ENCODE data around the gene SNX15.

DNA sequence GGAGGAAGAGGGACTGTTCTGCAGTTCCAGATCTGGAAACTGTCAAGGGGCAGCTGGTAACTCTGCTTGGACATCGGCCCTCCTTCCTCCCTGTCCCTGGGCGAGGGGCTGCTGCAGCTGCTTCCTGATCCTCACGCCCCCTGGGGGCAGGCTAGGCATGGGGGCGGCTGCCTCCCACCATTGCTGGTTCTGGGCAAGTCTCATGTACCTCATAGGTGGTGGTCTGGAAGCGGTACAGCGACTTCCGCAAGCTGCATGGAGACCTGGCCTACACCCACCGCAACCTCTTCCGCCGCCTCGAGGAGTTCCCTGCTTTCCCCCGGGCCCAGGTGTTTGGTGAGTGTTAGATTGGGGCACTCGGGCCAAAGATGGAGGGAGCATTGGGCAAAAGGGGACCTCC, 5.0 kb downstream of the SNX15 start:
- no peak for TF ChIP-seq EZH2 (IDR thresholded peaks at IDR 0.05; ENCODE audit: borderline replicate concordance, low read depth, low read length, poor library complexity, severe bottlenecking)
- TF ChIP-seq, protein P1, sequence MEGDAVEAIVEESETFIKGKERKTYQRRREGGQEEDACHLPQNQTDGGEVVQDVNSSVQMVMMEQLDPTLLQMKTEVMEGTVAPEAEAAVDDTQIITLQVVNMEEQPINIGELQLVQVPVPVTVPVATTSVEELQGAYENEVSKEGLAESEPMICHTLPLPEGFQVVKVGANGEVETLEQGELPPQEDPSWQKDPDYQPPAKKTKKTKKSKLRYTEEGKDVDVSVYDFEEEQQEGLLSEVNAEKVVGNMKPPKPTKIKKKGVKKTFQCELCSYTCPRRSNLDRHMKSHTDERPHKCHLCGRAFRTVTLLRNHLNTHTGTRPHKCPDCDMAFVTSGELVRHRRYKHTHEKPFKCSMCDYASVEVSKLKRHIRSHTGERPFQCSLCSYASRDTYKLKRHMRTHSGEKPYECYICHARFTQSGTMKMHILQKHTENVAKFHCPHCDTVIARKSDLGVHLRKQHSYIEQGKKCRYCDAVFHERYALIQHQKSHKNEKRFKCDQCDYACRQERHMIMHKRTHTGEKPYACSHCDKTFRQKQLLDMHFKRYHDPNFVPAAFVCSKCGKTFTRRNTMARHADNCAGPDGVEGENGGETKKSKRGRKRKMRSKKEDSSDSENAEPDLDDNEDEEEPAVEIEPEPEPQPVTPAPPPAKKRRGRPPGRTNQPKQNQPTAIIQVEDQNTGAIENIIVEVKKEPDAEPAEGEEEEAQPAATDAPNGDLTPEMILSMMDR (conservative IDR thresholded peaks at IDR 0.05; ENCODE audit: low read depth, low read length) = no peak

Measured in A673 (cell line).